ENCODE data around the gene FGF6. TPM values are rescaled to one million over a fixed set of nuclear protein-coding genes. Genes with fewer than 3 reads are reported as not detected.

Gene FGF6
- total and polyA plus RNA-seq, 2 of the 13 experiments (the other 11 are each of a cell fraction or from before 2014, with no cell fraction given) = not detected

DNA sequence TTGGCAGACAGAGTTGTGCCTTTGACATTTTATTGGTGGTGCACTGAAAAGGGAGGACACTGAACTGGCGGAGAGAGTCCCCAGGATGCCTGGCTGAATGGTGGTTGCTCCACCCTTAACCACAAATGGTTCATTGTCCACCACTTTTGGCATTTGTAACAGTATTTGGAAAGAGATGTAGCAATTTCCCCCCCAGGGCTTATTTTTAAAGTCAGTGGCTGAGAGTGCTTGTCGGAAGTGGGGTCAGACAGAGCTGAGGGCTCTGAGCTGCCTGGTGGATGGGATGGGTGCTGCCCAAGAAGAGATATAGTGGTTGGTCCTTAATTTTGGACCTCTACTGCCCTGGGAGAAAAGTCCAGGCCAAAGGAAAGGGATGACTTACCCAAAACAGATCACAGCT, 31.5 kb upstream of the FGF6 start (continued):
- TF ChIP-seq, protein P1, sequence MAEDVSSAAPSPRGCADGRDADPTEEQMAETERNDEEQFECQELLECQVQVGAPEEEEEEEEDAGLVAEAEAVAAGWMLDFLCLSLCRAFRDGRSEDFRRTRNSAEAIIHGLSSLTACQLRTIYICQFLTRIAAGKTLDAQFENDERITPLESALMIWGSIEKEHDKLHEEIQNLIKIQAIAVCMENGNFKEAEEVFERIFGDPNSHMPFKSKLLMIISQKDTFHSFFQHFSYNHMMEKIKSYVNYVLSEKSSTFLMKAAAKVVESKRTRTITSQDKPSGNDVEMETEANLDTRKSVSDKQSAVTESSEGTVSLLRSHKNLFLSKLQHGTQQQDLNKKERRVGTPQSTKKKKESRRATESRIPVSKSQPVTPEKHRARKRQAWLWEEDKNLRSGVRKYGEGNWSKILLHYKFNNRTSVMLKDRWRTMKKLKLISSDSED (CRISPR knock-in tag; IDR thresholded peaks at IDR 0.05) = no peak
- no peak for TF ChIP-seq ARHGAP35 (CRISPR knock-in tag; IDR thresholded peaks at IDR 0.05; ENCODE audit: borderline replicate concordance)

GRCh38 chr12:4472046-4472445, 26.4 kb upstream of the FGF6 start:
- no peak overlapping the region for H3K9ac ChIP-seq (ENCODE audit: insufficient read depth, low read depth, low read length)
- H3K27me3 ChIP-seq (ENCODE audit: control insufficient read depth in 1 of 2, insufficient read depth in 2 of 2, low read length in 2 of 2) = no peaks in the 10 kb centered on the region; a peak in 1 of 5 replicates
- H4K20me1 ChIP-seq (ENCODE audit: insufficient read depth, low read length) = no peaks in the 10 kb centered on the region
- H2AFZ ChIP-seq (ENCODE audit: low read length) = no peak overlapping the region
- no peaks in the 10 kb centered on the region for H3K9me3 ChIP-seq (ENCODE audit: low read length)
- H3K36me3 ChIP-seq (replicated peaks in 1 of 2; ENCODE audit: control insufficient read depth in 1 of 2, insufficient read depth in 2 of 2, low read length in 2 of 2) = no peaks in the 10 kb centered on the region
- intact Hi-C loops (cut with micrococcal nuclease; ENCODE audit: unreplicated experiment) = no loop called here
- DNase-seq (ENCODE audit: low spot score) (no peak), ATAC-seq (no peak), FAIRE-seq (no peak)
- ChIA-PET CTCF (ENCODE audit: low intra/inter-chr PET ratio, low total read pairs) (no interaction called here), POLR2A (no interaction called here)
- no peak overlapping the region for H3K4me2 ChIP-seq (ENCODE audit: low read depth, low read length)
- WGBS (ENCODE audit: low lambda C conversion rate) = 30% methylated on average over 2 of the region's 2 CpGs
- no peak for TF ChIP-seq FOXO4 (CRISPR knock-in tag; conservative IDR thresholded peaks at IDR 0.05)
- TF ChIP-seq KLF12 (CRISPR knock-in tag; IDR thresholded peaks at IDR 0.05; ENCODE audit: borderline replicate concordance) = no peak
- no peak for TF ChIP-seq ZNF879 (CRISPR knock-in tag; IDR thresholded peaks at IDR 0.05)
- TF ChIP-seq HOMEZ (CRISPR knock-in tag; IDR thresholded peaks at IDR 0.05; ENCODE audit: low read depth) = no peak
- TF ChIP-seq ZKSCAN1 (IDR thresholded peaks at IDR 0.05; ENCODE audit: low read length) = no peak
- TF ChIP-seq ZNF33A (CRISPR knock-in tag; IDR thresholded peaks at IDR 0.05; ENCODE audit: borderline replicate concordance) = no peak
- TF ChIP-seq ZNF333 (CRISPR knock-in tag; IDR thresholded peaks at IDR 0.05; ENCODE audit: borderline replicate concordance) = no peak
- TF ChIP-seq CEBPB (IDR thresholded peaks at IDR 0.05; ENCODE audit: borderline replicate concordance, low read depth, low read length) = no peak
- TF ChIP-seq ATRX (CRISPR knock-in tag; IDR thresholded peaks at IDR 0.05; ENCODE audit: borderline replicate concordance) = no peak
- no peak for TF ChIP-seq ZNF282 (IDR thresholded peaks at IDR 0.05; ENCODE audit: partially characterized antibody)
- TF ChIP-seq ZSCAN29 (CRISPR knock-in tag; conservative IDR thresholded peaks at IDR 0.05) = no peak
- TF ChIP-seq MED13 (CRISPR knock-in tag; IDR thresholded peaks at IDR 0.05) = no peak
- no peak for TF ChIP-seq ZZZ3 (CRISPR knock-in tag; IDR thresholded peaks at IDR 0.05; ENCODE audit: borderline replicate concordance)
- H3K79me2 ChIP-seq (ENCODE audit: insufficient read depth, low read length) = no peaks in the 10 kb centered on the region
- no TSS peak for BruUV-seq (replicated peaks)
- H3K4me1 ChIP-seq (ENCODE audit: insufficient read depth, low read length) = no peaks in the 10 kb centered on the region
- H3K4me3 ChIP-seq (replicated peaks in 1 of 3; ENCODE audit: insufficient read depth in 1 of 3, low read depth in 2 of 3, low read length in 3 of 3) = no peak overlapping the region
- in situ Hi-C loops (cut with HindIII; ENCODE audit: extremely low pct_ligation_motif_present, low pct_unique_long_range_greater_than_20kb) = no loop called here
- H3K27ac ChIP-seq (ENCODE audit: extremely low read length, insufficient read depth, low read length) = no peak overlapping the region
